C4-2B (cell line): Measurements from ENCODE around the gene TNFAIP8.

ENCODE experiments used
- H3K27ac ChIP-seq: fragments of 450-650 bp; 2 replicates; pipeline ENCODE4 v1.5.1; 2017
- CTCF ChIP-seq: fragments of 450-650 bp; conservative IDR thresholded peaks from 2 replicates; pipeline ENCODE4 v1.5.1; 2017; ENCODE audit warnings: mild to moderate bottlenecking
- ZFX ChIP-seq: fragments of 450-650 bp; IDR thresholded peaks from 2 replicates; pipeline ENCODE4 v1.6.1; 2017

Gene TNFAIP8

GRCh38 chr5:119336845-119337580, 18.8 kb upstream of the TNFAIP8 start:
- no peak for TF ChIP-seq CTCF
- TF ChIP-seq ZFX, result no peak
- H3K27ac ChIP-seq, result no peak overlapping the region

GRCh38 chr5:119338326-119338946, 17.4 kb upstream of the TNFAIP8 start:
- H3K27ac ChIP-seq, result no peak overlapping the region
- TF ChIP-seq CTCF (no peak), ZFX (no peak)

GRCh38 chr5:119339344-119339743, 16.5 kb upstream of the TNFAIP8 start:
- TF ChIP-seq CTCF (no peak), ZFX (no peak)
- no peak overlapping the region for H3K27ac ChIP-seq

- TF ChIP-seq ZFX (no peak), CTCF (no peak)
- no peak overlapping the region for H3K27ac ChIP-seq
Measured at GRCh38 chr5:119339965-119340364, 15.9 kb upstream of the TNFAIP8 start.

- no peak overlapping the region for H3K27ac ChIP-seq
- TF ChIP-seq ZFX, result no peak
- no peak for TF ChIP-seq CTCF
Measured at GRCh38 chr5:119340597-119341218, 15.1 kb upstream of the TNFAIP8 start.

- H3K27ac ChIP-seq, result no peak overlapping the region
- TF ChIP-seq CTCF, result no peak
- no peak for TF ChIP-seq ZFX
Measured at GRCh38 chr5:119341452-119342349, 14.1 kb upstream of the TNFAIP8 start.
